GM12892 (cell line): ENCODE results near the gene PPCS.

ENCODE experiments used
- POLR2A ChIP-seq: IDR thresholded peaks from 2 replicates; pipeline ENCODE4 v1.6.1; 2011; ENCODE audit warnings: low read depth, low read length, control low read depth
- POLR2AphosphoS5 ChIP-seq: IDR thresholded peaks from 2 replicates; pipeline ENCODE4 v1.6.1; 2011; ENCODE audit warnings: low read depth, low read length, control low read depth
- TAF1 ChIP-seq: IDR thresholded peaks from 2 replicates; pipeline ENCODE4 v1.6.1; 2011; ENCODE audit warnings: low read depth, mild to moderate bottlenecking, control low read depth, low read length, borderline replicate concordance

- TF ChIP-seq POLR2A (no peak), POLR2AphosphoS5 (no peak), TAF1 (no peak)
Measured at GRCh38 chr1:42484382-42484781, 28.0 kb downstream of the PPCS start.
